ENCODE measurements around the gene SLC43A2. TPM values are rescaled to one million over a fixed set of nuclear protein-coding genes. Genes with fewer than 3 reads are reported as not detected.

The SLC43A2 gene
- polyA plus RNA-seq, 1 donor (not counting 4 experiments of a cell fraction or from before 2014, with no cell fraction given), result 12.7 TPM

DNA sequence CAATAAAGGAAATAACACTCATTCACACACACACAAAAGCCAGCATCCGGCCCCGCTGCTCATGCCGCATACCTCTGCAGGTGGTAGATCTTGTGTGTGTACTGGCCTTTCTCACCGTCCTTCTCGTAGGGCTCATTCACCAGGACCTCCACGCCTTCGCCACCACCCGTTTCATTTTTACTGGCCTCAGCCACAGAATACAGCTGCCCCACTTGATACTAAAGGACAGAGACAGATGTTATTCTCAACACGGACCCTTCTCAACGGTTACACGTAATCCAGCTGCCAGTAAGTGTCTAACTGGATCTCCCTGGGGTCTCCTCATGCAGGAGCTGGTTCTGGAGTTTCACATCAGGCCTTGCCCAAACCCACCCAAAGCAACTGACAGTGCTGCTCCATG, 75.7 kb downstream of the SLC43A2 start:
- H3K9ac ChIP-seq (ENCODE audit: control insufficient read depth, extremely low read depth, insufficient read depth, low read length), result no peak overlapping the region
- no peak for FAIRE-seq
- H3K36me3 ChIP-seq (ENCODE audit: control insufficient read depth in 2 of 2, extremely low read depth in 1 of 2, insufficient read depth in 2 of 2, low read length in 2 of 2), result peaks cover 20 to 46% of the 10 kb centered on the region in 2 experiments
- H3K9me3 ChIP-seq (ENCODE audit: control insufficient read depth, low read depth, low read length), result no peaks in the 10 kb centered on the region
- H3K79me2 ChIP-seq (ENCODE audit: control insufficient read depth, insufficient read depth, low read length), result peaks cover 10% of the 10 kb centered on the region
- no peak for TF ChIP-seq EZH2 (IDR thresholded peaks at IDR 0.05; ENCODE audit: low read length)
- TF ChIP-seq, protein P1, sequence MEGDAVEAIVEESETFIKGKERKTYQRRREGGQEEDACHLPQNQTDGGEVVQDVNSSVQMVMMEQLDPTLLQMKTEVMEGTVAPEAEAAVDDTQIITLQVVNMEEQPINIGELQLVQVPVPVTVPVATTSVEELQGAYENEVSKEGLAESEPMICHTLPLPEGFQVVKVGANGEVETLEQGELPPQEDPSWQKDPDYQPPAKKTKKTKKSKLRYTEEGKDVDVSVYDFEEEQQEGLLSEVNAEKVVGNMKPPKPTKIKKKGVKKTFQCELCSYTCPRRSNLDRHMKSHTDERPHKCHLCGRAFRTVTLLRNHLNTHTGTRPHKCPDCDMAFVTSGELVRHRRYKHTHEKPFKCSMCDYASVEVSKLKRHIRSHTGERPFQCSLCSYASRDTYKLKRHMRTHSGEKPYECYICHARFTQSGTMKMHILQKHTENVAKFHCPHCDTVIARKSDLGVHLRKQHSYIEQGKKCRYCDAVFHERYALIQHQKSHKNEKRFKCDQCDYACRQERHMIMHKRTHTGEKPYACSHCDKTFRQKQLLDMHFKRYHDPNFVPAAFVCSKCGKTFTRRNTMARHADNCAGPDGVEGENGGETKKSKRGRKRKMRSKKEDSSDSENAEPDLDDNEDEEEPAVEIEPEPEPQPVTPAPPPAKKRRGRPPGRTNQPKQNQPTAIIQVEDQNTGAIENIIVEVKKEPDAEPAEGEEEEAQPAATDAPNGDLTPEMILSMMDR (optimal IDR thresholded peaks at IDR 0.05 in 1 of 3, IDR thresholded peaks at IDR 0.05 in 1 of 3, conservative IDR thresholded peaks at IDR 0.05 in 1 of 3; ENCODE audit: extremely low read depth in 1 of 3, insufficient read depth in 2 of 3, low read length in 3 of 3), result no peak
- H3K27me3 ChIP-seq (ENCODE audit: control insufficient read depth, extremely low read depth, insufficient read depth, low read length), result no peaks in the 10 kb centered on the region
- H4K20me1 ChIP-seq (ENCODE audit: control insufficient read depth, extremely low read depth, insufficient read depth, low read length), result peaks cover 3% of the 10 kb centered on the region
- H3K4me1 ChIP-seq (ENCODE audit: control insufficient read depth, extremely low read depth, insufficient read depth, low read length), result peaks cover 23% of the 10 kb centered on the region
- H2AFZ ChIP-seq (ENCODE audit: control insufficient read depth, low read length), result no peak overlapping the region
- no peak overlapping the region for H3K27ac ChIP-seq (ENCODE audit: control insufficient read depth, insufficient read depth, low read length)
- dilution Hi-C loops (cut with MboI; ENCODE audit: extremely low pct_ligation_motif_present, low sequenced_read_pairs), result no loop called here
- DNase-seq (ENCODE audit: low read depth, low spot score), result no peak
- H3K4me3 ChIP-seq (ENCODE audit: control insufficient read depth in 2 of 3, extremely low read depth in 1 of 3, insufficient read depth in 2 of 3, low read depth in 1 of 3, low read length in 3 of 3), result no peak overlapping the region
- H3K4me2 ChIP-seq (ENCODE audit: control insufficient read depth, extremely low read depth, insufficient read depth, low read depth, low read length), result no peak overlapping the region
- no peaks in the 10 kb centered on the region for H3K9me1 ChIP-seq (ENCODE audit: control insufficient read depth, extremely low read depth, insufficient read depth, low read length)

DNA sequence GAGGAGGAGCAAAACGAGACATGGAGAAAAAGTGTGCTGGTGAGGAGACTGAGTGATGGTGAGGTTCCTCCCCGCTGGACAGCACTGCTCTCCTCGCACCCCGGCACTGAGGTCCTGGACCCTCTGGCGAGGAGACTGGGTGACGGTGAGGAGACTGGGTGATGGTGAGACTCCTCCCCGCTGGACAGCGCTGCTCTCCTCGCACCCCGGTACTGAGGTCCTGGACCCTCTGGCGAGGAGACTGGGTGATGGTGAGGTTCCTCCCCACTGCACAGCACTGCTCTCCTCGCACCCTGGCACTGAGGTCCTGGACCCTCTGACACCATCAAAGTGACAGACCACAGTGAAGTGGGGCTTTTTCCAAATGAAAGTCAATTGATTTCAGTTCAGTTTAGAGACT, 76.9 kb downstream of the SLC43A2 start:
- dilution Hi-C loops (cut with MboI; ENCODE audit: extremely low pct_ligation_motif_present, low sequenced_read_pairs), result no loop called here
- no peak for FAIRE-seq
- Histone ChIP-seq H2AFZ (ENCODE audit: control insufficient read depth, low read length) (no peak overlapping the region), H3K4me2 (ENCODE audit: control insufficient read depth, extremely low read depth, insufficient read depth, low read depth, low read length) (no peak overlapping the region), H3K9ac (ENCODE audit: control insufficient read depth, extremely low read depth, insufficient read depth, low read length) (no peak overlapping the region), H3K9me3 (ENCODE audit: control insufficient read depth, low read depth, low read length) (no peaks in the 10 kb centered on the region), H3K9me1 (ENCODE audit: control insufficient read depth, extremely low read depth, insufficient read depth, low read length) (no peaks in the 10 kb centered on the region), H3K27ac (ENCODE audit: control insufficient read depth, insufficient read depth, low read length) (no peak overlapping the region), H3K4me1 (ENCODE audit: control insufficient read depth, extremely low read depth, insufficient read depth, low read length) (peaks cover 15% of the 10 kb centered on the region), H3K36me3 (ENCODE audit: control insufficient read depth in 2 of 2, extremely low read depth in 1 of 2, insufficient read depth in 2 of 2, low read length in 2 of 2) (peaks cover 21 to 50% of the 10 kb centered on the region in 2 experiments), H3K79me2 (ENCODE audit: control insufficient read depth, insufficient read depth, low read length) (peaks cover 5% of the 10 kb centered on the region), H3K27me3 (ENCODE audit: control insufficient read depth, extremely low read depth, insufficient read depth, low read length) (no peaks in the 10 kb centered on the region), H3K4me3 (ENCODE audit: control insufficient read depth in 2 of 3, extremely low read depth in 1 of 3, insufficient read depth in 2 of 3, low read depth in 1 of 3, low read length in 3 of 3) (no peak overlapping the region), H4K20me1 (ENCODE audit: control insufficient read depth, extremely low read depth, insufficient read depth, low read length) (peaks cover 3% of the 10 kb centered on the region)
- no peak for DNase-seq (ENCODE audit: low read depth, low spot score)
- TF ChIP-seq, protein P1 (optimal IDR thresholded peaks at IDR 0.05 in 1 of 3, IDR thresholded peaks at IDR 0.05 in 1 of 3, conservative IDR thresholded peaks at IDR 0.05 in 1 of 3; ENCODE audit: extremely low read depth in 1 of 3, insufficient read depth in 2 of 3, low read length in 3 of 3), result no peak
- TF ChIP-seq EZH2 (IDR thresholded peaks at IDR 0.05; ENCODE audit: low read length), result no peak
